DMS114 treated with DMSO at 0.1 percent for 48 hours (cell line): Measurements from ENCODE around the gene HAUS3.

ENCODE experiments used
- DNase-seq: peaks from one replicate; lab custom pipeline; 2025; ENCODE audit not compliant: unreplicated experiment; lab: John Stamatoyannopoulos, UW

Gene HAUS3

GRCh38 chr4:2241410-2242353, at the start of gene HAUS3, which contains the start of gene POLN:
Gene HAUS3 (minus strand): TSS chr4:2242121. CDS start chr4:2240946, 1,175 bp downstream.
Gene POLN (minus strand): TSS chr4:2242121. CDS start chr4:2229231, 12,890 bp downstream.
- peak; percentile 88 for DNase-seq

GRCh38 chr4:2290974-2291704, 49.2 kb upstream of the HAUS3 start:
- DNase-seq: no peak

GRCh38 chr4:2290488-2290887, 48.6 kb upstream of the HAUS3 start:
- DNase-seq: no peak

GRCh38 chr4:2289955-2290333, 48.0 kb upstream of the HAUS3 start:
- no peak for DNase-seq

- DNase-seq: no peak
Measured at GRCh38 chr4:2289311-2289954, 47.5 kb upstream of the HAUS3 start.

GRCh38 chr4:2288051-2288541, 46.2 kb upstream of the HAUS3 start:
- no peak for DNase-seq

- DNase-seq: no peak
Measured at GRCh38 chr4:2287594-2287915, 45.6 kb upstream of the HAUS3 start.

- DNase-seq: no peak
Measured at GRCh38 chr4:2286904-2287593, 45.1 kb upstream of the HAUS3 start.

GRCh38 chr4:2285613-2286381, 43.9 kb upstream of the HAUS3 start:
- DNase-seq: no peak

GRCh38 chr4:2284934-2285612, 43.2 kb upstream of the HAUS3 start:
- no peak for DNase-seq

GRCh38 chr4:2284161-2284933, 42.4 kb upstream of the HAUS3 start:
- no peak for DNase-seq

- DNase-seq: no peak
Measured at GRCh38 chr4:2283199-2283711, 41.3 kb upstream of the HAUS3 start.

GRCh38 chr4:2281575-2282343, 39.8 kb upstream of the HAUS3 start:
- no peak for DNase-seq

GRCh38 chr4:2280531-2281300, 38.8 kb upstream of the HAUS3 start:
- no peak for DNase-seq

- no peak for DNase-seq
Measured at GRCh38 chr4:2277956-2278355, 36.0 kb upstream of the HAUS3 start.

GRCh38 chr4:2276581-2277325, 34.8 kb upstream of the HAUS3 start:
- DNase-seq: no peak
